Measurements from ENCODE around the gene LHX4. TPM values are rescaled to one million over a fixed set of nuclear protein-coding genes. Genes with fewer than 3 reads are reported as not detected.

LHX4 gene
- total RNA-seq, 2 experiments from 2014 or later = not detected

DNA sequence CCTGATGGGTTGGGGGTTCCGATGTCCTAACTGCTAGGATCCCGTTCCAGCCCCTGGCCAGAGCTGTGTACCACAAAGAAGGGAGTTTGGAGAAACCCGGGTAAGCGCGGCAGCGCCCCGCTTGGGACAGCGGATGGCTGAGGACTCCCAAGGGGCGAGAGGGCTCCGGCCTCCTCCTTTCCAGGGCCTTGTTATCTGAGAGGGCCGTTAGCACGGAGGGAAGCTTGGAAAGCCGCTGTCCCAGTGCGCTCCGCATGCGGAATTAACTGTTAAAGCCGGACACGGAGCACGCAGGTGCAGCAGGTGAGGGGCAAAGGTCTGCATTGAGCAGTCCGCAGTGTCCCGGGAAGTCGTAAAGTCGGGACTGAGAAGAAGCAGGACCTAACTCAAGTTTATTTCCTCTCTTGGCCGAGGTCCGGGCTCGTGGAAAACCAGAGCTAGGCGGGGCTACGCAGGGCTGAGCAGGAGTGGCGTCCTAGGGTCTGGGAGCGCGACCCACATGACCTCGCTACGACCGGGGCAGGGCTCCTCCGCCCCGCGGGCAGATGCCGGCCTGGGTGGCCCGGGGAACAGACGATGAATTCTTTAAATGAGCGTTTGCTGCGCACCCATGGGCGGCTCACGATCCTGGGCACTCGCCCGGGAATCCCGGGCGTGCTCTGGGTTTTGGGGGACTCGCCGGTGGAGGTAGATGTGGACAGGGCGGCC is 4.5 kb downstream of the LHX4 start:
- CTCF ChIA-PET = no interaction called here
- H3K36me3 Mint-ChIP-seq (ENCODE audit: low read depth) = peaks cover 4% of the 10 kb centered on the region
- H3K27me3 Mint-ChIP-seq = peaks cover 86% of the 10 kb centered on the region
- H3K27ac Mint-ChIP-seq = peak overlapping the region; percentile 21
- H3K9me3 Mint-ChIP-seq = no peaks in the 10 kb centered on the region
- POLR2A ChIA-PET = no interaction called here
- no peak for DNase-seq
- peaks cover 26% of the 10 kb centered on the region for H3K4me1 Mint-ChIP-seq
- H3K4me3 Mint-ChIP-seq = peak overlapping the region; percentile 10

DNA sequence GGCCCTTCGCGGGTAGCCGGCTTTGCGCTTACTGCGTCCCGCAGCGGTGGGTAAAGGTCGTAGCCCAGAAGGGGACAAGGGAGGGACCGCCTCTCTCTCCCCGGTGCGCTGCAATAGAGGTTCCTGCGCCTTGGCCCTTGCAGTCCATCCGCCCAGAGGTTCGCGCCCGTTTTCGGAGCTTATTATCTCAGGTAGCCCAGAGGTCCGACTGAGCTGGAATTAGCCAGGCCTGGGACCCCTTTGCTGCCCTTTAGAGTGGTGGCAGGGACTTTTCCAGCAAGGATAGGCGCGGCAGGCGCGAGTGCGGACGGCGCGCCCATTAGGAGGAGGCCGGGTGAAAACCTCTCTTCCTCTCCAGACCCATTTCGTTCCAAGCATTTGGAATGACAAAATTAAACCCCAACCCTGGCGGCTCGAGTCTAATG is 5.0 kb downstream of the LHX4 start:
- Mint-ChIP-seq H3K27me3 (peaks cover 90% of the 10 kb centered on the region), H3K36me3 (ENCODE audit: low read depth) (peaks cover 4% of the 10 kb centered on the region), H3K27ac (no peak overlapping the region), H3K9me3 (no peaks in the 10 kb centered on the region), H3K4me3 (peak overlapping the region; percentile 10), H3K4me1 (peaks cover 26% of the 10 kb centered on the region)
- CTCF ChIA-PET = no interaction called here
- POLR2A ChIA-PET = no interaction called here
- DNase-seq = no peak

DNA sequence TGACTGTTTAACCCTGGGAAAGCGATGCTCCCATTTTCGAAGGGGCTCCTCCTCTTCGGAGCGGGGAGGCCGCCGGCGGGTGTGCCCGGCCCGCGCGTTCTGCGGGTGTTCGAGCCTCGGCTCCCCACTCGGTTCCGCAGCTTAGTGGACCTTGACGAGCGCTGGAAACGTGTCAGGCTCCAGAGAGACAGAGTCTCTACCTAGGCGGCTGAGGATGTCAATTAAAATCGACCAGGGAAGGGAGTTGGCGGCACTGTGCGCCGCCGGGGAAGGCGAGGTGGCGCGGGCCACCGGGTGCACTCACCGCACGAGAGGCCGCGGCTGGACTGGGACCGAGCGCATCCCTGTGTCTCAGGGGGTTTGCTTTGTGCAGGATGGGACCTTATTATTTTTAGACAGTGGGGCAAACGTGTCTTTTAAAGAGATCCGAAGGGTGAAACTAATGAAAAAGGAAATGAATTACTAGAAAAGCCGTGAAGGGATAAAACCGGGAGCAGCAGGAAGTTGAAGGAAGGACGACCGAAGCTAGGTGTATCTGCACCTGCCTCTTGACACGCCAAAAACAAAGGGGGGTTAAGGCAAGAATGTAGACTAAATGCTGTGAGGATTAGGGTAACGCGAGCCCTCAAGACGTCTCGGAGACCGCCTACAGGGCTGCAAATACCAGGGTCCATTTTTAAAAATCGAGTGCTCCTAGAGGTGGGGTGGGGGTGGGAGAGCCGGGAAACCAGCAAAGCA is 5.6 kb downstream of the LHX4 start:
- Mint-ChIP-seq H3K27ac (no peak overlapping the region), H3K9me3 (no peaks in the 10 kb centered on the region), H3K4me3 (no peak overlapping the region), H3K36me3 (ENCODE audit: low read depth) (peaks cover 4% of the 10 kb centered on the region), H3K4me1 (peaks cover 26% of the 10 kb centered on the region), H3K27me3 (peaks cover 90% of the 10 kb centered on the region)
- no peak for DNase-seq
- ChIA-PET POLR2A (no interaction called here), CTCF (no interaction called here)

- Mint-ChIP-seq H3K4me3 (no peak overlapping the region), H3K9me3 (no peaks in the 10 kb centered on the region)
- CTCF ChIA-PET = interaction anchor here (1.0 kb wide), 1 partner anchor 58 kb away, joined by 4 read pairs; no protein-coding TSS in a partner anchor
Observed at GRCh38 chr1:180236698-180237509, 6.8 kb downstream of the LHX4 start.

DNA sequence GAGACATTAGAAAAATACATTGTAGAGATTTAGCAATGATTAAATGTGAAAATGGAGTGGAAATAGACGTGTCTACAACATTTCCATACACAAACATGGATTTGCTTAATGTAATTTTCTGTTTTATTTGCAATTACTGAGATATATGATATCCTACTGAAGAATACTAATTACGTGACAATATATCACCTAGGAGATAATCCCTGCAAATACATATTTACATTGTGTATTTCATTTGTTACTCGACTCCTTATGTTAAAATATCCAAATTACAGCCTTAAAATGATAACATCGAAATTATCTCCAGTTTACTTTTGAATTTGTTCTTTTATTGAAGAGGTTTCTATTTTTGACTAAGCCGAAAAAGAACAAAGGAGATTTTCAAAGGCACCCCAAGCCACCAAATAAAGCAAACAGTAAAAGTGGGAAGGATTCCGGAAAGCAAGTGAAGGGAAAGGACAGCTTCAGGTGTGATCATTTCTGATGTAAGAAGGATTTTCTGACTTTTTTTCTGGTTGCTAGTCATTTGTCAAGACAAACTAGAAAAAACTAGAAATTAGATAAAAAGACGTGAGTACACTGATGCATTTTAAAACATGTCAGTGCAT is 7.9 kb downstream of the LHX4 start:
- ChIA-PET POLR2A (no interaction called here), CTCF (no interaction called here)
- H3K27me3 Mint-ChIP-seq = peaks cover 85% of the 10 kb centered on the region
- peaks cover 4% of the 10 kb centered on the region for H3K36me3 Mint-ChIP-seq (ENCODE audit: low read depth)
- peaks cover 15% of the 10 kb centered on the region for H3K4me1 Mint-ChIP-seq
- no peak overlapping the region for H3K27ac Mint-ChIP-seq
- H3K4me3 Mint-ChIP-seq = no peak overlapping the region
- H3K9me3 Mint-ChIP-seq = no peaks in the 10 kb centered on the region
- no peak for DNase-seq

More at GRCh38 chr1:180236698-180237509, 6.8 kb downstream of the LHX4 start:
- Mint-ChIP-seq H3K27ac (peak overlapping the region; percentile 11), H3K4me1 (peaks cover 19% of the 10 kb centered on the region), H3K36me3 (ENCODE audit: low read depth) (peaks cover 4% of the 10 kb centered on the region), H3K27me3 (peaks cover 89% of the 10 kb centered on the region)
- POLR2A ChIA-PET = no interaction called here
- no peak for DNase-seq

DNA sequence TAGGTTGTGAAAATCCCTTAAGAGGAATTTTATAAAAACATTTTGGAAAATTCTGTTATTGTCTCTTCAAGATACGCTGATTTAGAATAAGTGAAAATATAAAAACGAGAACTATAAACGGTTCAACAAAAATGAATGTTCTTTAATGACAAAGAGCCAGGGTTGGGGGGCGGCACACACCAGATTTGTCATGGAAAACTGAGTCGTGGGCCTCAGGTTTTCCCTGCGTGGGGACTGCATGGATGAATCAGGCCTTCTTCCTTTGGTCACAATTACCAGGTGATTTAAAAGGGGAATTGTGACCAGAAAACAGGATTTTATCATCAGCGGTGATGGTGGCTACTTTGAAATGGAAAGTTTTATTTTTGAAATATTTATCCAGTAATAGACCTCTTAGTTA is 8.6 kb downstream of the LHX4 start:
- Mint-ChIP-seq H3K9me3 (no peaks in the 10 kb centered on the region), H3K27me3 (peaks cover 78% of the 10 kb centered on the region), H3K27ac (no peak overlapping the region), H3K4me3 (no peak overlapping the region), H3K4me1 (peaks cover 15% of the 10 kb centered on the region), H3K36me3 (ENCODE audit: low read depth) (peaks cover 4% of the 10 kb centered on the region)
- ChIA-PET POLR2A (no interaction called here), CTCF (interaction anchor here (1.0 kb wide), 1 partner anchor 58 kb away, joined by 4 read pairs; no protein-coding TSS in a partner anchor)
- DNase-seq = no peak

GRCh38 chr1:180239145-180240096 is 9.4 kb downstream of the LHX4 start:
- no peak overlapping the region for H3K27ac Mint-ChIP-seq
- H3K9me3 Mint-ChIP-seq = no peaks in the 10 kb centered on the region
- no peak overlapping the region for H3K4me3 Mint-ChIP-seq
- peaks cover 76% of the 10 kb centered on the region for H3K27me3 Mint-ChIP-seq
- peaks cover under 1% of the 10 kb centered on the region for H3K36me3 Mint-ChIP-seq (ENCODE audit: low read depth)
- H3K4me1 Mint-ChIP-seq = peaks cover 10% of the 10 kb centered on the region
- POLR2A ChIA-PET = no interaction called here
- CTCF ChIA-PET = interaction anchor here (1.0 kb wide), 1 partner anchor 59 kb away, joined by 4 read pairs; no protein-coding TSS in a partner anchor
- DNase-seq = no peak

DNA sequence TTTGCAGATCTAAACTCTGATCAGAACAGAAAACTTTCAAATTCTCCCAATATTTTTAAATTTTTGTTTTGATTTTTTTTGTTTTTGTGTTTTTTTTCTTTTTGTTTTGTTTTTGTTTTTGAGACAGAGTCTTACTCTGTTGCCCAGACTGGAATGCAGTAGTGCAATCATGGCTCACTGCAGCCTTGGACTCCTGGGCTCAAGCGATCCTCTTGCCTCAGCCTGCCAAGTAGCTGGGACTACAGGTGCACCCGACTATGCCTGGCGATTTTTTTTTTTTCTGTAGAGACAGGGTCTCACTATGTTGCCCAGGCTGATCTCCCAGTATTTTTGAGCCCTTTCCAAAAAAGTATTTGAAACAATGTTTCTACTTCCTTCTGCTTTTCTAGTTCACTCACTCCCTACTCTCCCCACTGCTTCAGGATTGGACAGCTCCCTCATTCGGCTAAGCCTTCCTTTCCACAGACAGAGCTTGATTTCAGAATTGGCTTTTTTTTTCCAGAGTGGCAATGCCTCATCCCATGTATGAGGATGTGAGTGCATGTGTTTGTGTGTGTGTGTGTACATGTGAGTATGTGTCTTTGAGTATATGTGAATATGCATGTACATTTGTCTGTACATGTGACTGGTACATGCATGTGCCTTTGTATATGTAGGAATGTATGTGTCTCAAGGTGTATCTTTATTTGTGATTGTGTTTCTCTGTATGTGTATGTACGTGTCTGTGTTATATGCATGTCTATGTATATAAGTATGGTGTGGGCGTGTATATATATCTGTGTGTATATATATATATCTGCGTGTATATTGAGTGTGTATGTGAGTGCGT is 11.9 kb downstream of the LHX4 start:
- H3K4me1 Mint-ChIP-seq = peaks cover 2% of the 10 kb centered on the region
- no peak overlapping the region for H3K4me3 Mint-ChIP-seq
- peaks cover 51% of the 10 kb centered on the region for H3K27me3 Mint-ChIP-seq
- ChIA-PET POLR2A (no interaction called here), CTCF (interaction anchor here (0.7 to 1.0 kb wide), 3 partner anchors 11 to 276 kb away, joined by 3 to 4 read pairs (median 3); no protein-coding TSS in a partner anchor)
- DNase-seq = no peak
- H3K36me3 Mint-ChIP-seq (ENCODE audit: low read depth) = no peaks in the 10 kb centered on the region
- no peaks in the 10 kb centered on the region for H3K9me3 Mint-ChIP-seq
- no peak overlapping the region for H3K27ac Mint-ChIP-seq

GRCh38 chr1:180243517-180244221 is 13.6 kb downstream of the LHX4 start:
- Mint-ChIP-seq H3K27ac (no peak overlapping the region), H3K36me3 (ENCODE audit: low read depth) (no peaks in the 10 kb centered on the region), H3K27me3 (peaks cover 35% of the 10 kb centered on the region), H3K4me1 (peaks cover 8% of the 10 kb centered on the region), H3K9me3 (no peaks in the 10 kb centered on the region), H3K4me3 (no peak overlapping the region)
- ChIA-PET CTCF (interaction anchor here (1.2 kb wide), 1 partner anchor 9 kb away, joined by 4 read pairs; no protein-coding TSS in a partner anchor), POLR2A (no interaction called here)
- no peak for DNase-seq

DNA sequence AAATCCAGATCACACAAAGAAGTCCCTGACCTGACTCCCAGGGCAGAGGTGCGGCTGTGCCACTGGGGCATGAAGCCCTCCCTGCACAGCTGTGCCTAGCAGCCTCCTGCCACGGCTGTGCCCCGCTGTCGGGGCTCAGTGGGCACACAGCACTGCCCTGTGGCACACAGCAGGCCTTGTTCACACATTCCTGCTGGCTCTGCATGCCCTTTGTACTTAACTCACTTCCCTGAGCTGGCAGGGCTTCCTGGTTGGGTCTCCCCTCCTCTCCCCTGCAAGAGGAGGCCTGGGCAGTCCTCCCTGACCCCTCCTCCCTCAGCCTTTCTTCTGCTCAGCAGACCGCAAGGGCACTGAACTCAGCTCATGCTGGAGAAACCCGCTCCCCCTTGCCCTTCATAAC is 14.8 kb downstream of the LHX4 start:
- Mint-ChIP-seq H3K9me3 (no peaks in the 10 kb centered on the region), H3K4me1 (peaks cover 9% of the 10 kb centered on the region), H3K36me3 (ENCODE audit: low read depth) (no peaks in the 10 kb centered on the region), H3K4me3 (no peak overlapping the region), H3K27ac (no peak overlapping the region), H3K27me3 (peaks cover 27% of the 10 kb centered on the region)
- no peak for DNase-seq
- POLR2A ChIA-PET = no interaction called here
- CTCF ChIA-PET = no interaction called here

GRCh38 chr1:180246579-180246978 is 16.5 kb downstream of the LHX4 start:
- no peak for DNase-seq
- H3K36me3 Mint-ChIP-seq (ENCODE audit: low read depth) = no peaks in the 10 kb centered on the region
- H3K4me1 Mint-ChIP-seq = peaks cover 12% of the 10 kb centered on the region
- H3K9me3 Mint-ChIP-seq = no peaks in the 10 kb centered on the region
- peaks cover 17% of the 10 kb centered on the region for H3K27me3 Mint-ChIP-seq
- H3K4me3 Mint-ChIP-seq = no peak overlapping the region
- H3K27ac Mint-ChIP-seq = no peak overlapping the region
- ChIA-PET POLR2A (no interaction called here), CTCF (interaction anchor here (0.9 to 1.1 kb wide), 3 partner anchors 24 to 167 kb away, joined by 3 read pairs; no protein-coding TSS in a partner anchor)

All from activated CD4-positive, alpha-beta memory T cell treated with anti-CD3 and anti-CD28 coated beads, Interleukin-2, amount 10 ng/mL, durations not matched to agents 7 days and 5 days (primary cell).